ENCODE results near the gene PTGDR2.

The PTGDR2 gene

GRCh38 chr11:60851327-60852104 is 4.2 kb downstream of the PTGDR2 start:
- DNase-seq (ENCODE audit: low read depth) = no peak
- TF ChIP-seq, protein P1, sequence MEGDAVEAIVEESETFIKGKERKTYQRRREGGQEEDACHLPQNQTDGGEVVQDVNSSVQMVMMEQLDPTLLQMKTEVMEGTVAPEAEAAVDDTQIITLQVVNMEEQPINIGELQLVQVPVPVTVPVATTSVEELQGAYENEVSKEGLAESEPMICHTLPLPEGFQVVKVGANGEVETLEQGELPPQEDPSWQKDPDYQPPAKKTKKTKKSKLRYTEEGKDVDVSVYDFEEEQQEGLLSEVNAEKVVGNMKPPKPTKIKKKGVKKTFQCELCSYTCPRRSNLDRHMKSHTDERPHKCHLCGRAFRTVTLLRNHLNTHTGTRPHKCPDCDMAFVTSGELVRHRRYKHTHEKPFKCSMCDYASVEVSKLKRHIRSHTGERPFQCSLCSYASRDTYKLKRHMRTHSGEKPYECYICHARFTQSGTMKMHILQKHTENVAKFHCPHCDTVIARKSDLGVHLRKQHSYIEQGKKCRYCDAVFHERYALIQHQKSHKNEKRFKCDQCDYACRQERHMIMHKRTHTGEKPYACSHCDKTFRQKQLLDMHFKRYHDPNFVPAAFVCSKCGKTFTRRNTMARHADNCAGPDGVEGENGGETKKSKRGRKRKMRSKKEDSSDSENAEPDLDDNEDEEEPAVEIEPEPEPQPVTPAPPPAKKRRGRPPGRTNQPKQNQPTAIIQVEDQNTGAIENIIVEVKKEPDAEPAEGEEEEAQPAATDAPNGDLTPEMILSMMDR (IDR thresholded peaks at IDR 0.05; ENCODE audit: control insufficient read depth, extremely low read depth, insufficient read depth) = no peak
- no peak overlapping the region for H3K4me3 ChIP-seq (ENCODE audit: low read depth, low read length)

- no peak overlapping the region for H3K4me3 ChIP-seq (ENCODE audit: low read depth, low read length)
- no peak for DNase-seq (ENCODE audit: low read depth)
- TF ChIP-seq, protein P1 (IDR thresholded peaks at IDR 0.05; ENCODE audit: control insufficient read depth, extremely low read depth, insufficient read depth) = no peak
These were observed 5.9 kb downstream of the PTGDR2 start for GRCh38 chr11:60849641-60850520.

DNA sequence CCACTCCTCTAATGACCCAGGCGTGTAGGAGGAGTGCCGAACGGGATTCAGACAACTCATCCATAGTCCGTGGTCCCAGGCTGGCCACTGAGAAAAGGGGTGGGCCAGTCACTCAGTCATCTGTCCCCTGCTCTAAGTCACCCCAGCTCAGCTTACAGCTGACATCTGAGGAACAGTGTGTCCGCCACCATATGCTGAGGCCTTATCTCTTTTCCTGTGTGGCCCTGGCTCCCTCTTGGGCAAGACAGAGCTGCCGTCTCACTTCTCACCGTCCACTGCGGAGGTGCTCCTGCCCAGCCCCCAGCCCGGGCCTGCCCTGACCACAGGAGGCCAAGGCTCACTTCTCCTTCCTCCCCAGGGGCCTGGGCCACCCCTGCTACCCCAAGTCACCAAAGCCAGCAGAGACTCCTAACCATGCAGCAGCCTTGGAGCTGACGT is 7.0 kb downstream of the PTGDR2 start:
- no peak for DNase-seq (ENCODE audit: low read depth)
- TF ChIP-seq, protein P1 (IDR thresholded peaks at IDR 0.05; ENCODE audit: control insufficient read depth, extremely low read depth, insufficient read depth) = no peak
- no peak overlapping the region for H3K4me3 ChIP-seq (ENCODE audit: low read depth, low read length)

DNA sequence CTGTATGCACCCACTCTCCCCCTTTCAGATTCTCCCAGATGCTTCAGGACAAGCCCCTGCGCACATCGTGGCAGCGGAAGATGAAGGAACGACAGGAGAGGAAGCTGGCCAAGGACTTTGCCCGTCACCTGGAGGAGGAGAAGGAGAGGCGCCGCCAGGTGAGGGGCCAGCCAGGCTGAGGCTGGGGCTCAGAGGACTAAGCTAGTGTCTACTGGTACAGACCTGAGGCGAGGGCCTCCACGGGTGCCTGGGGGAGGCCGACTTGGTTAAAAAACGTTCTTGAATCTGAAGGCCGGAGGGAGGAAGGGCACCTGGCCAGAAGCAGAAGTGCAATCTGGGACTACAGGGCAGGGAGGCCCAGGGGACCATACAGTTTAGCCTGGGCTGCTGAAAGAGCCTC is 7.9 kb downstream of the PTGDR2 start:
- DNase-seq (ENCODE audit: low read depth) = no peak
- TF ChIP-seq, protein P1 (IDR thresholded peaks at IDR 0.05; ENCODE audit: control insufficient read depth, extremely low read depth, insufficient read depth) = no peak
- H3K4me3 ChIP-seq (ENCODE audit: low read depth, low read length) = no peak overlapping the region

DNA sequence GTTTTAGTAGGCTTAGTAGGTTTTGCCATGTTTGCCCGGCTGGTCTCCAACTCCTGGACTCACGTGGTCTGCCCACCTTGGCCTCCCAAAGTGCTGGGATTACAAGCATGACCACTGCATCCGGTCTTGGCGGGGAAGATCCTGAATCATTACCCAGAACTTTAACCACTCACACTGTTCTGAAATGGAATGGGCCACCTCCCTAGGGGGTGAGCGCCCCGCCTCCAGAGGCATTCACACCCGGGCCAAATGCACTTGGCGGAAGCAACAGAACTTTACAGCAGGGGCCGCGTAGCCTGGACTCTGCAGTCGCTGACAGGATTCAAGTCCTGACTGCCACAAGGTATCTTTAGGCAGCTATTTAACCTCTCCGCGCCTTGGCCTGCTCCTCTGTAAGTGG is 8.5 kb downstream of the PTGDR2 start:
- DNase-seq (ENCODE audit: low read depth) = no peak
- H3K4me3 ChIP-seq (ENCODE audit: low read depth, low read length) = no peak overlapping the region
- TF ChIP-seq, protein P1 (IDR thresholded peaks at IDR 0.05; ENCODE audit: control insufficient read depth, extremely low read depth, insufficient read depth) = no peak

GRCh38 chr11:60845338-60845737 is 10.4 kb downstream of the PTGDR2 start:
- no peak overlapping the region for H3K4me3 ChIP-seq (ENCODE audit: low read depth, low read length)
- TF ChIP-seq, protein P1 (IDR thresholded peaks at IDR 0.05; ENCODE audit: control insufficient read depth, extremely low read depth, insufficient read depth) = no peak
- DNase-seq (ENCODE audit: low read depth) = no peak

All from LNCaP clone FGC (cell line).